ENCODE results near the gene MACROD2. TPM values are rescaled to one million over a fixed set of nuclear protein-coding genes. Genes with fewer than 3 reads are reported as not detected.

The MACROD2 gene
- total RNA-seq, 2 donors from 2014 or later = 0.94 to 10.4 TPM

DNA sequence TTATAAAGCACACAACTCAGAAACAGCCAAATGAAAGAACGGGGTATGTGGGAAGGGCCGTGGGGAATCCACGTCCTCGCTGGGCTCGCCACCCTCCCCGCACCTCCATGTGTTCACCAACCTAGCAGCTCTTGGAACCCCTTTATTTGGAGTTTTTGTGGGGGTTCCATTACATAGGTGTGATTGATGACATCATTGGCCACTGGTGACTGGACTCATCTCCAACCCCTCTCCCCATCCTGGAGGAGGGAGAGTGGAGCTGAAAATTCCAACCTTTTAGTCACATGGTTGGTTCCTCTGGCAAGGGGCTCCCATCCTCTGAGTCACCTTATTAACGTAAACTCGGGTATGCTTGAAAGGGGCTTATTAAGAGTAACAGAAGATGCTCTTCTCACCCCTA is 934.1 kb downstream of the MACROD2 start:
- no peak for DNase-seq (ENCODE audit: low spot score)
- Histone ChIP-seq H3K36me3 (no peaks in the 10 kb centered on the region), H3K4me1 (no peaks in the 10 kb centered on the region), H3K9me3 (no peaks in the 10 kb centered on the region), H3K4me3 (no peak overlapping the region), H3K27ac (no peak overlapping the region), H3K27me3 (no peaks in the 10 kb centered on the region)
- TF ChIP-seq, protein P1, sequence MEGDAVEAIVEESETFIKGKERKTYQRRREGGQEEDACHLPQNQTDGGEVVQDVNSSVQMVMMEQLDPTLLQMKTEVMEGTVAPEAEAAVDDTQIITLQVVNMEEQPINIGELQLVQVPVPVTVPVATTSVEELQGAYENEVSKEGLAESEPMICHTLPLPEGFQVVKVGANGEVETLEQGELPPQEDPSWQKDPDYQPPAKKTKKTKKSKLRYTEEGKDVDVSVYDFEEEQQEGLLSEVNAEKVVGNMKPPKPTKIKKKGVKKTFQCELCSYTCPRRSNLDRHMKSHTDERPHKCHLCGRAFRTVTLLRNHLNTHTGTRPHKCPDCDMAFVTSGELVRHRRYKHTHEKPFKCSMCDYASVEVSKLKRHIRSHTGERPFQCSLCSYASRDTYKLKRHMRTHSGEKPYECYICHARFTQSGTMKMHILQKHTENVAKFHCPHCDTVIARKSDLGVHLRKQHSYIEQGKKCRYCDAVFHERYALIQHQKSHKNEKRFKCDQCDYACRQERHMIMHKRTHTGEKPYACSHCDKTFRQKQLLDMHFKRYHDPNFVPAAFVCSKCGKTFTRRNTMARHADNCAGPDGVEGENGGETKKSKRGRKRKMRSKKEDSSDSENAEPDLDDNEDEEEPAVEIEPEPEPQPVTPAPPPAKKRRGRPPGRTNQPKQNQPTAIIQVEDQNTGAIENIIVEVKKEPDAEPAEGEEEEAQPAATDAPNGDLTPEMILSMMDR (IDR thresholded peaks at IDR 0.05) = no peak

DNA sequence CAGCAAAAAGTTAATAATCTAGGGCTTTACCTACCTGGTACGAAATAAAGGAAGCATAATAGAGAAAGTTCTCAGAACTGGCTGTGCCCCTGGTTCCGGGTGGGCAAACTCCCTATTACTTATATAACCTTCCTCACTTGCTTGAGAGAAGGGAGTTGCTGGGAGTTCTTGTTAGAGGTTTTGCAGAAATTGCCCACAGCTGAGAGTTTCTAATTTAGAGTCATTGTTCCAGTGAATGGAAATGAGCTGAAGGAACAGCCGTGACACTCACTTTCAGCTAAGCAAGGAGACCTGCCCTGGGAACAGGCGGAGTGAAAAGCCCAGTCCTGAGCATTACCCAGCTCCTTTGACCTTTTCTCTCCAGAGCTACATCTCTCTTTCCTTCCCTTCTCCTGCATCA is 936.7 kb downstream of the MACROD2 start:
- Histone ChIP-seq H3K4me1 (no peaks in the 10 kb centered on the region), H3K27me3 (no peaks in the 10 kb centered on the region), H3K9me3 (no peaks in the 10 kb centered on the region), H3K36me3 (no peaks in the 10 kb centered on the region), H3K27ac (no peak overlapping the region), H3K4me3 (no peak overlapping the region)
- TF ChIP-seq, protein P1 (IDR thresholded peaks at IDR 0.05) = no peak
- DNase-seq (ENCODE audit: low spot score) = no peak

DNA sequence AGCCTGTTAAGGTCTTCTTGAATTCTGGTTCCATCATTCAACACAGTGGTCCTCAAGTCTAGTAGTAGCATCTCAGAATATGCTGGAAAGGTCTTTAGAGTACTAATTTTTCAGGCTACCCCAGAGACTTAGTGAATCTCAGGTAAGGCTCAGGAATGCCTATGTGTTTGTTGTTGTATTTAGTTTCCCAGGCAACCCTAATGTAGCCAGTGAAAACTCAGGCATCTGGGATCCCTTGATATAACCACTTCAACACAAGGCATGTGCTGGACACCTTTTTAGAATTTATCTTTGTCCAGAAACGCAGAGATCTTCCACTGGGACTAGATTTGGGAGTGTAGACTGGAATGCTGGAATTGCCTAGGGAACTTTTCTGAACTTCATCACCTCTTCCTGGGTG is 940.0 kb downstream of the MACROD2 start:
- H3K36me3 ChIP-seq = no peaks in the 10 kb centered on the region
- no peak overlapping the region for H3K27ac ChIP-seq
- H3K4me3 ChIP-seq = no peak overlapping the region
- H3K4me1 ChIP-seq = no peaks in the 10 kb centered on the region
- no peak for DNase-seq (ENCODE audit: low spot score)
- peaks cover 0 to 15% of the 10 kb centered on the region in 2 donors for H3K9me3 ChIP-seq
- TF ChIP-seq, protein P1 (IDR thresholded peaks at IDR 0.05) = no peak
- no peaks in the 10 kb centered on the region for H3K27me3 ChIP-seq

DNA sequence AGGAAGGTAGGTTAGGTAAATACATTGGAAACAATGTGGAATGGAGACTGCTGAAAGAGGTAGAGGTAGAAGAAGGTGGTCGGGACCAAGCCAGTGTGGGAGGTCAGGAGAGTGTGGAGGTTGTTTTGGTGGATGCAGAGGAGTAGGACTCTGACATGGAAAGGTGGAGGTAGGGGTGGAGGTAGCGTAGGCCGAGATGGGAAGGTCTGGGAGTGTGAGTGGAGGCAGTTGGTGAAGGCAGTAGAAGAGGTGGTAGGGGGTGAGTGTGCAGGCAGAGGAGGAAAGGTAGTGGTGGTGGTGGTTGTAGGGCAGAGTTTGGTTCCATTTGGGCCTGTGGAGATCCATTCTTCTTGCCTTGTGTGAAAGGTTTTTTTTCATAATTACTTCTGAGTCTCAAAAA is 941.7 kb downstream of the MACROD2 start:
- no peaks in the 10 kb centered on the region for H3K27me3 ChIP-seq
- TF ChIP-seq, protein P1 (IDR thresholded peaks at IDR 0.05) = no peak
- H3K9me3 ChIP-seq = peaks cover 0 to 17% of the 10 kb centered on the region in 2 donors
- H3K4me1 ChIP-seq = no peaks in the 10 kb centered on the region
- no peaks in the 10 kb centered on the region for H3K36me3 ChIP-seq
- no peak overlapping the region for H3K4me3 ChIP-seq
- H3K27ac ChIP-seq = no peak overlapping the region
- DNase-seq (ENCODE audit: low spot score) = no peak

- no peaks in the 10 kb centered on the region for H3K4me1 ChIP-seq
- H3K27me3 ChIP-seq = no peaks in the 10 kb centered on the region
- TF ChIP-seq, protein P1 (IDR thresholded peaks at IDR 0.05) = no peak
- no peak for DNase-seq (ENCODE audit: low spot score)
- no peaks in the 10 kb centered on the region for H3K36me3 ChIP-seq
- no peak overlapping the region for H3K27ac ChIP-seq
- H3K4me3 ChIP-seq = no peak overlapping the region
- peaks cover 0 to 17% of the 10 kb centered on the region in 2 donors for H3K9me3 ChIP-seq
Measured at GRCh38 chr20:14937846-14938245, 942.5 kb downstream of the MACROD2 start.

- Histone ChIP-seq H3K27ac (no peak overlapping the region), H3K36me3 (no peaks in the 10 kb centered on the region), H3K27me3 (no peaks in the 10 kb centered on the region), H3K9me3 (no peaks in the 10 kb centered on the region), H3K4me3 (no peak overlapping the region), H3K4me1 (no peaks in the 10 kb centered on the region)
- TF ChIP-seq, protein P1 (IDR thresholded peaks at IDR 0.05) = no peak
- no peak for DNase-seq (ENCODE audit: low spot score)
Measured at GRCh38 chr20:14947536-14947935, 952.2 kb downstream of the MACROD2 start.

All from right atrium auricular region (tissue), 2 donors.